Measurements from ENCODE around the gene NCKAP5L.

DNA sequence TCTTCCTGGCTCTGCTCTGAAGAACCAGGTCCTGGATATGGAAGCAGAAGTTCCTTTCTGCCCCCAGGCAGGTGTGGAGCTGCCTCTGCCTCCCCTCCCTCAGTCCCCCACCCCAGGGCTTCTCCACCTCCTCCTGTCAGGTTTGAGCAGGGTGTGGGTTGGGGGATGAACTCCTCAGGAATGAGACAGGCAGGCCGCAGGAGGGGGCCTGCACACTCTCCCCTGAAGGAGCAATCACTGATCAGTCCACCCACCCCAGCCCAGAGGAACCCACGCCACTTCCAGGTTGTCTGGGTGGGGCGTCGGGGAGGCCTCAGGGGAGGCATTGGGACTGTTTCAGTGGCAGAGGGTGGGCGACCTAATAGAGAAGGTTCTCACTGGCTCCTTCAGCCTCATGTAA is 48.9 kb upstream of the NCKAP5L start:
- TF ChIP-seq, protein P1, sequence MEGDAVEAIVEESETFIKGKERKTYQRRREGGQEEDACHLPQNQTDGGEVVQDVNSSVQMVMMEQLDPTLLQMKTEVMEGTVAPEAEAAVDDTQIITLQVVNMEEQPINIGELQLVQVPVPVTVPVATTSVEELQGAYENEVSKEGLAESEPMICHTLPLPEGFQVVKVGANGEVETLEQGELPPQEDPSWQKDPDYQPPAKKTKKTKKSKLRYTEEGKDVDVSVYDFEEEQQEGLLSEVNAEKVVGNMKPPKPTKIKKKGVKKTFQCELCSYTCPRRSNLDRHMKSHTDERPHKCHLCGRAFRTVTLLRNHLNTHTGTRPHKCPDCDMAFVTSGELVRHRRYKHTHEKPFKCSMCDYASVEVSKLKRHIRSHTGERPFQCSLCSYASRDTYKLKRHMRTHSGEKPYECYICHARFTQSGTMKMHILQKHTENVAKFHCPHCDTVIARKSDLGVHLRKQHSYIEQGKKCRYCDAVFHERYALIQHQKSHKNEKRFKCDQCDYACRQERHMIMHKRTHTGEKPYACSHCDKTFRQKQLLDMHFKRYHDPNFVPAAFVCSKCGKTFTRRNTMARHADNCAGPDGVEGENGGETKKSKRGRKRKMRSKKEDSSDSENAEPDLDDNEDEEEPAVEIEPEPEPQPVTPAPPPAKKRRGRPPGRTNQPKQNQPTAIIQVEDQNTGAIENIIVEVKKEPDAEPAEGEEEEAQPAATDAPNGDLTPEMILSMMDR (IDR thresholded peaks at IDR 0.05): no peak
- TF ChIP-seq POLR2A (IDR thresholded peaks at IDR 0.05): no peak

Data from ovary (tissue), 3 donors.